ENCODE data around the gene SLC4A4.

The SLC4A4 gene

GRCh38 chr4:71333368-71333767 lies 5.5 kb upstream of the SLC4A4 start:
- no peak for TF ChIP-seq CTCF (IDR thresholded peaks at IDR 0.05; ENCODE audit: low read depth, low read length)
- no peak for DNase-seq (ENCODE audit: extremely low read depth, low read depth)

- DNase-seq (ENCODE audit: extremely low read depth, low read depth), result no peak
- no peak for TF ChIP-seq CTCF (IDR thresholded peaks at IDR 0.05; ENCODE audit: low read depth, low read length)
Measured at GRCh38 chr4:71333960-71334359, 4.9 kb upstream of the SLC4A4 start.

GRCh38 chr4:71334465-71334882 lies 4.3 kb upstream of the SLC4A4 start:
- no peak for DNase-seq (ENCODE audit: extremely low read depth, low read depth)
- no peak for TF ChIP-seq CTCF (IDR thresholded peaks at IDR 0.05; ENCODE audit: low read depth, low read length)

GRCh38 chr4:71343670-71344466 lies 5.0 kb downstream of the SLC4A4 start:
- no peak for DNase-seq (ENCODE audit: extremely low read depth, low read depth)
- no peak for TF ChIP-seq CTCF (IDR thresholded peaks at IDR 0.05; ENCODE audit: low read depth, low read length)

GRCh38 chr4:71346710-71347109 lies 7.9 kb downstream of the SLC4A4 start:
- DNase-seq (ENCODE audit: extremely low read depth, low read depth), result no peak
- no peak for TF ChIP-seq CTCF (IDR thresholded peaks at IDR 0.05; ENCODE audit: low read depth, low read length)

GRCh38 chr4:71348586-71348985 lies 9.8 kb downstream of the SLC4A4 start:
- TF ChIP-seq CTCF (IDR thresholded peaks at IDR 0.05; ENCODE audit: low read depth, low read length), result no peak
- DNase-seq (ENCODE audit: extremely low read depth, low read depth), result no peak

GRCh38 chr4:71355045-71355444 lies 16.2 kb downstream of the SLC4A4 start:
- no peak for TF ChIP-seq CTCF (IDR thresholded peaks at IDR 0.05; ENCODE audit: low read depth, low read length)
- DNase-seq (ENCODE audit: extremely low read depth, low read depth), result no peak
